ENCODE data around the gene COA3. TPM values are rescaled to one million over a fixed set of nuclear protein-coding genes. Genes with fewer than 3 reads are reported as not detected.

Gene COA3
- 10 to 100 TPM; 39.9 to 82.7 (median 71.2) TPM for total RNA-seq

- TF ChIP-seq CTCF (IDR thresholded peaks at IDR 0.05), result no peak
Measured at GRCh38 chr17:42798383-42799380, at the start of gene COA3, which contains the start of gene CNTD1. Gene COA3 (minus strand): TSS chr17:42798704. CDS start chr17:42798681, 23 bp downstream. Gene CNTD1 (plus strand): TSS chr17:42798861. CDS start chr17:42799068, 207 bp downstream.

GRCh38 chr17:42848093-42848492 lies 49.6 kb upstream of the COA3 start:
- DNase-seq (ENCODE audit: low spot score) (no peak), ATAC-seq (ENCODE audit: low FRiP score) (no peak)
- no peak for TF ChIP-seq CTCF (IDR thresholded peaks at IDR 0.05)

More at GRCh38 chr17:42798383-42799380, at the start of gene COA3, which contains the start of gene CNTD1:
- ATAC-seq (ENCODE audit: low FRiP score), result peak; percentile 89
- peak; percentile 59 for DNase-seq (ENCODE audit: low spot score)

GRCh38 chr17:42846594-42847280 lies 48.2 kb upstream of the COA3 start:
- ATAC-seq (ENCODE audit: low FRiP score) (peak; percentile 41), DNase-seq (ENCODE audit: low spot score) (no peak)

GRCh38 chr17:42845918-42846593 lies 47.6 kb upstream of the COA3 start:
- TF ChIP-seq CTCF (IDR thresholded peaks at IDR 0.05), result no peak
- ATAC-seq (ENCODE audit: low FRiP score), result peak; percentile 4
- DNase-seq (ENCODE audit: low spot score), result no peak

More at GRCh38 chr17:42846594-42847280, 48.2 kb upstream of the COA3 start:
- TF ChIP-seq CTCF (IDR thresholded peaks at IDR 0.05), result no peak

GRCh38 chr17:42845556-42845917 lies 47.0 kb upstream of the COA3 start:
- TF ChIP-seq CTCF (IDR thresholded peaks at IDR 0.05), result no peak
- no peak for ATAC-seq (ENCODE audit: low FRiP score)
- no peak for DNase-seq (ENCODE audit: low spot score)

GRCh38 chr17:42844761-42845555 lies 46.5 kb upstream of the COA3 start:
- ATAC-seq (ENCODE audit: low FRiP score) (no peak), DNase-seq (ENCODE audit: low spot score) (no peak)
- no peak for TF ChIP-seq CTCF (IDR thresholded peaks at IDR 0.05)
